ENCODE results near the gene SOX5.

Gene SOX5

DNA sequence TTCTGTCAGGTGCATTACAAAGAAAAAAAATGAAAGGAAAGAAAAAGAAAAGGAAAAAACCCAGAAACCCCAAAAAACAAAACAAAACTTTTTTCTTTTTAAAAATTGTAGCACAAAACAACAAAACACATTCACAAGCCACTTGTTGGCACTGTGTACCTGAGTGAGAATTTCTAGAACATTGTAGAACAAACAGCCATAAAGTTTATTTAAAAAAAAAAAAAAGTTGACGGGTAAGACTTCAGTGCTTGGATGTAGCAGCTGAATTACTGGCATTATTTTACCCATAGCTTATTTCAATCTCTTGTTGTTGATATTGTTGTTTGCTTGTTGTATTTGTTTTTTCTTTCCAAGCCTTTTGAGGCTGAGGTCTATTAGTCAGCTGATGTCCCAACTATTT, 415.8 kb downstream of the SOX5 start:
- Histone ChIP-seq H3K23ac (ENCODE audit: low read length in 2 of 2) (no peak overlapping the region), H2BK12ac (ENCODE audit: low read length in 2 of 2) (no peak overlapping the region), H2BK15ac (ENCODE audit: low read depth, poor library complexity, severe bottlenecking) (no peak overlapping the region), H3K79me1 (replicated peaks; ENCODE audit: low read length, poor library complexity, severe bottlenecking) (no peaks in the 10 kb centered on the region), H3K4me1 (ENCODE audit: control insufficient read depth, insufficient read depth, low read depth, low read length) (no peaks in the 10 kb centered on the region), H3K4ac (ENCODE audit: low read depth in 1 of 2, low read length in 2 of 2) (no peak overlapping the region), H2BK120ac (ENCODE audit: low read depth, low read length) (no peak overlapping the region), H3K36me3 (ENCODE audit: control insufficient read depth in 1 of 2, insufficient read depth in 2 of 2, low read depth in 1 of 2, low read length in 2 of 2) (peaks cover 0 to 3% of the 10 kb centered on the region in 2 experiments), H3K9ac (ENCODE audit: low read length) (no peak overlapping the region), H2AFZ (ENCODE audit: low read depth, low read length) (no peak overlapping the region), H3K27me3 (ENCODE audit: control insufficient read depth in 1 of 2, insufficient read depth in 1 of 2, low read length in 2 of 2) (no peaks in the 10 kb centered on the region), H4K91ac (ENCODE audit: low read length) (no peak overlapping the region), H3K9me3 (ENCODE audit: control insufficient read depth, low read length) (peaks cover 2% of the 10 kb centered on the region), H2AK5ac (ENCODE audit: low read length, severe bottlenecking) (no peak overlapping the region), H3K18ac (ENCODE audit: low read depth in 1 of 2, low read length in 2 of 2) (no peak overlapping the region), H3K14ac (ENCODE audit: low read length in 2 of 2) (no peak overlapping the region), H3K4me3 (ENCODE audit: insufficient read depth in 1 of 2, low read depth in 1 of 2, low read length in 2 of 2) (no peak overlapping the region), H4K8ac (ENCODE audit: low read length) (no peak overlapping the region), H3K4me2 (ENCODE audit: low read length, poor library complexity, severe bottlenecking) (no peak overlapping the region), H3K27ac (ENCODE audit: low read length, poor library complexity, severe bottlenecking) (no peak overlapping the region), H2BK5ac (ENCODE audit: low read depth, low read length, poor library complexity, severe bottlenecking) (no peak overlapping the region)
- no CpG with 5 or more reads among the region's 1 CpG for WGBS
- no peak for DNase-seq

DNA sequence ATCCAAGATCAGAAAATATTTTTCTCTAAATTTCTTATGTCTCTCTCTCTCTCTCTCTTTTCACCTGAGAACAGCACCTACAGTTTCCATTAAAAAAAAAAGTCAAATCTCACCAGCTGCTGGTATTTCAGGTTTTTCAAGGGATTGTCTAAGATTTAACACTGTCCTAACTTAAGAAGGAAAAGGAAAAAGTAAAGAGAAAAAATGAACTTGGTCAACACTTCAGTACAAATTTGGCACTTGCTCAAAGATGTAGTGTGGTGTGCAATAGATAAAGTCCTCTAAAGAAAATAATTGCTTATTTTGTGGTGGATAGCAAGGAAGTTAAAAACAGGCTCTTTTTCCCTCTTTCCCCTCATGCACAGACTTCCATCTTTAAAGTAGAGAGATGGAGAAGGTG, 416.2 kb downstream of the SOX5 start:
- H3K9ac ChIP-seq (ENCODE audit: low read length), result no peak overlapping the region
- H3K9me3 ChIP-seq (ENCODE audit: control insufficient read depth, low read length), result peaks cover 2% of the 10 kb centered on the region
- H3K14ac ChIP-seq (ENCODE audit: low read length in 2 of 2), result no peak overlapping the region
- H4K91ac ChIP-seq (ENCODE audit: low read length), result no peak overlapping the region
- H3K4me1 ChIP-seq (ENCODE audit: control insufficient read depth, insufficient read depth, low read depth, low read length), result no peaks in the 10 kb centered on the region
- H3K4ac ChIP-seq (ENCODE audit: low read depth in 1 of 2, low read length in 2 of 2), result no peak overlapping the region
- no peaks in the 10 kb centered on the region for H3K27me3 ChIP-seq (ENCODE audit: control insufficient read depth in 1 of 2, insufficient read depth in 1 of 2, low read length in 2 of 2)
- H3K36me3 ChIP-seq (ENCODE audit: control insufficient read depth in 1 of 2, insufficient read depth in 2 of 2, low read depth in 1 of 2, low read length in 2 of 2), result peaks cover 0 to 3% of the 10 kb centered on the region in 2 experiments
- no peak overlapping the region for H3K4me3 ChIP-seq (ENCODE audit: insufficient read depth in 1 of 2, low read depth in 1 of 2, low read length in 2 of 2)
- no peak overlapping the region for H3K23ac ChIP-seq (ENCODE audit: low read length in 2 of 2)
- H2AFZ ChIP-seq (ENCODE audit: low read depth, low read length), result no peak overlapping the region
- H3K4me2 ChIP-seq (ENCODE audit: low read length, poor library complexity, severe bottlenecking), result no peak overlapping the region
- H3K79me1 ChIP-seq (replicated peaks; ENCODE audit: low read length, poor library complexity, severe bottlenecking), result no peaks in the 10 kb centered on the region
- no peak overlapping the region for H2BK120ac ChIP-seq (ENCODE audit: low read depth, low read length)
- H2BK15ac ChIP-seq (ENCODE audit: low read depth, poor library complexity, severe bottlenecking), result no peak overlapping the region
- no peak overlapping the region for H4K8ac ChIP-seq (ENCODE audit: low read length)
- no peak overlapping the region for H2BK12ac ChIP-seq (ENCODE audit: low read length in 2 of 2)
- no peak overlapping the region for H3K27ac ChIP-seq (ENCODE audit: low read length, poor library complexity, severe bottlenecking)
- no peak overlapping the region for H2BK5ac ChIP-seq (ENCODE audit: low read depth, low read length, poor library complexity, severe bottlenecking)
- no peak for DNase-seq
- H3K18ac ChIP-seq (ENCODE audit: low read depth in 1 of 2, low read length in 2 of 2), result no peak overlapping the region
- no peak overlapping the region for H2AK5ac ChIP-seq (ENCODE audit: low read length, severe bottlenecking)

DNA sequence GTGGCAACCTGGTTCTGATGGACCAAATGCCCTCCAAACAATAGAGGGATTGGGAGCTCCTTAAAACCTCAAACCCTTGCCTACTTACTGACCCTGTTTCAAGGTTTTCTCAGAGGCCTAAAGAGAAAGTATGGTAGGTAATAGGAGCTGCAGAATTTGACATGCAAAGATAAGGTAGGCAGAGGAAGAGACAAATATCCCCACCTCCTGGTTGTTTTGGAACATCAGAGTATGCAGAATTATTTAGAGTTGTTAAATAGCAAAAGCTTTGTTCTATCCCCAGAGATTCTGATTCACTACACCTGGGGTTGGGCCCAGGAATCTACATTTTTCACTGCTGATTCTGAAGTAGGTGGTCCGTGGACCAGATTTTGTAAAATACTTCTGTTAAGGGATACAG, 421.2 kb downstream of the SOX5 start:
- no peak overlapping the region for H3K4ac ChIP-seq (ENCODE audit: low read depth in 1 of 2, low read length in 2 of 2)
- H3K4me3 ChIP-seq (ENCODE audit: insufficient read depth in 1 of 2, low read depth in 1 of 2, low read length in 2 of 2), result no peak overlapping the region
- H2AK5ac ChIP-seq (ENCODE audit: low read length, severe bottlenecking), result no peak overlapping the region
- no CpG with 5 or more reads among the region's 1 CpG for WGBS
- H2BK12ac ChIP-seq (ENCODE audit: low read length in 2 of 2), result no peak overlapping the region
- no peak overlapping the region for H3K14ac ChIP-seq (ENCODE audit: low read length in 2 of 2)
- no peak overlapping the region for H4K8ac ChIP-seq (ENCODE audit: low read length)
- H3K4me2 ChIP-seq (ENCODE audit: low read length, poor library complexity, severe bottlenecking), result no peak overlapping the region
- H3K27me3 ChIP-seq (ENCODE audit: control insufficient read depth in 1 of 2, insufficient read depth in 1 of 2, low read length in 2 of 2), result no peaks in the 10 kb centered on the region
- H2AFZ ChIP-seq (ENCODE audit: low read depth, low read length), result no peak overlapping the region
- no peak overlapping the region for H3K18ac ChIP-seq (ENCODE audit: low read depth in 1 of 2, low read length in 2 of 2)
- no peaks in the 10 kb centered on the region for H3K4me1 ChIP-seq (ENCODE audit: control insufficient read depth, insufficient read depth, low read depth, low read length)
- no peaks in the 10 kb centered on the region for H3K79me1 ChIP-seq (replicated peaks; ENCODE audit: low read length, poor library complexity, severe bottlenecking)
- H3K9ac ChIP-seq (ENCODE audit: low read length), result no peak overlapping the region
- DNase-seq, result no peak
- H2BK120ac ChIP-seq (ENCODE audit: low read depth, low read length), result no peak overlapping the region
- no peak overlapping the region for H2BK15ac ChIP-seq (ENCODE audit: low read depth, poor library complexity, severe bottlenecking)
- no peaks in the 10 kb centered on the region for H3K36me3 ChIP-seq (ENCODE audit: control insufficient read depth in 1 of 2, insufficient read depth in 2 of 2, low read depth in 1 of 2, low read length in 2 of 2)
- H3K23ac ChIP-seq (ENCODE audit: low read length in 2 of 2), result no peak overlapping the region
- H3K9me3 ChIP-seq (ENCODE audit: control insufficient read depth, low read length), result peaks cover 14% of the 10 kb centered on the region
- no peak overlapping the region for H4K91ac ChIP-seq (ENCODE audit: low read length)
- H2BK5ac ChIP-seq (ENCODE audit: low read depth, low read length, poor library complexity, severe bottlenecking), result no peak overlapping the region
- H3K27ac ChIP-seq (ENCODE audit: low read length, poor library complexity, severe bottlenecking), result no peak overlapping the region

DNA sequence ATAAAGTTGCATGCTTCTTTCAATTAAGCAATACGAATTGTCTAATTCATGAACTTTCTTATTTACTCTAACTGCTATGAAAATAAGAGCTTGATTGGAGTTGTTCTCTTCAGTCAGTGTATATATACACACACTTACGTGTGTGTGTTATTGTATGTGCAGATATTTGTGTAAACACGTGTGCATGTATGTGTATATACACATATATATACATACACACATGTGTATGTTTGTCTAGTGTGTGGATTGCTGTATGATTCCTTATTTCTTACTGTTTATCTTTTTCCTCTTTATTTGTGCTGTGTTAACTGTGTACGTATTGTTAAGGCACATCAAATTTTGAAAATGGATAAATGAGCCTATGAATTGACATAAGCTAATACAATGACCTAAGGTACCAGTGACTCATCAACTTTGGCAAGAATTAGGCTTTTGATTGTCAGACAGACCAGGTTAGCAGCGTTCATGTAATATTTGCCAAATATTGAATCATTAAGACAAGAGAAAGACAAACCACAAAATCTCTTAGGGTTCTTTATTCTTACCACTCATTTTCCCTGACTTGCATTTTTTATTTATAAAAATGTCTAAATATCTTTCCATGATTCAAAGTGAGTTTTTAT, 423.9 kb downstream of the SOX5 start:
- no peak overlapping the region for H2BK15ac ChIP-seq (ENCODE audit: low read depth, poor library complexity, severe bottlenecking)
- H3K4me2 ChIP-seq (ENCODE audit: low read length, poor library complexity, severe bottlenecking), result no peak overlapping the region
- H3K9me3 ChIP-seq (ENCODE audit: control insufficient read depth, low read length), result peaks cover 25% of the 10 kb centered on the region
- no peak overlapping the region for H3K4ac ChIP-seq (ENCODE audit: low read depth in 1 of 2, low read length in 2 of 2)
- 100% methylated on average over 2 of the region's 5 CpGs for WGBS
- H3K79me1 ChIP-seq (replicated peaks; ENCODE audit: low read length, poor library complexity, severe bottlenecking), result no peaks in the 10 kb centered on the region
- no peak overlapping the region for H2BK12ac ChIP-seq (ENCODE audit: low read length in 2 of 2)
- no peaks in the 10 kb centered on the region for H3K36me3 ChIP-seq (ENCODE audit: control insufficient read depth in 1 of 2, insufficient read depth in 2 of 2, low read depth in 1 of 2, low read length in 2 of 2)
- H2AK5ac ChIP-seq (ENCODE audit: low read length, severe bottlenecking), result no peak overlapping the region
- no peak overlapping the region for H3K4me3 ChIP-seq (ENCODE audit: insufficient read depth in 1 of 2, low read depth in 1 of 2, low read length in 2 of 2)
- no peak overlapping the region for H4K8ac ChIP-seq (ENCODE audit: low read length)
- no peak overlapping the region for H3K9ac ChIP-seq (ENCODE audit: low read length)
- H2BK5ac ChIP-seq (ENCODE audit: low read depth, low read length, poor library complexity, severe bottlenecking), result no peak overlapping the region
- no peak overlapping the region for H2BK120ac ChIP-seq (ENCODE audit: low read depth, low read length)
- no peaks in the 10 kb centered on the region for H3K27me3 ChIP-seq (ENCODE audit: control insufficient read depth in 1 of 2, insufficient read depth in 1 of 2, low read length in 2 of 2)
- H3K14ac ChIP-seq (ENCODE audit: low read length in 2 of 2), result no peak overlapping the region
- no peak overlapping the region for H3K18ac ChIP-seq (ENCODE audit: low read depth in 1 of 2, low read length in 2 of 2)
- no peak overlapping the region for H4K91ac ChIP-seq (ENCODE audit: low read length)
- H3K27ac ChIP-seq (ENCODE audit: low read length, poor library complexity, severe bottlenecking), result no peak overlapping the region
- H2AFZ ChIP-seq (ENCODE audit: low read depth, low read length), result no peak overlapping the region
- no peak overlapping the region for H3K23ac ChIP-seq (ENCODE audit: low read length in 2 of 2)
- no peak for DNase-seq
- no peaks in the 10 kb centered on the region for H3K4me1 ChIP-seq (ENCODE audit: control insufficient read depth, insufficient read depth, low read depth, low read length)
